Activated naive CD4-positive, alpha-beta T cell treated with anti-CD3 and anti-CD28 coated beads, Interleukin-2, amount 10 ng/mL, durations not matched to agents 7 days and 5 days (primary cell): ENCODE results near the gene C4B.

ENCODE experiments used
- CTCF ChIA-PET: fragments of 350-600 bp; sonication (Branson Sonifier 250); formaldehyde crosslinking; loops from one replicate; lab custom pipeline; 2021; ENCODE audit warnings: antibody characterized with exemption; lab: Charles Lee
- DNase-seq: peaks from one replicate; pipeline ENCODE4 v3.0.0-alpha.2; 2020
- H3K27ac Mint-ChIP-seq: one replicate; pipeline ENCODE4 v1.8.0; 2021; ENCODE audit warnings: mild to moderate bottlenecking, moderate library complexity, mixed read lengths
- H3K27me3 Mint-ChIP-seq: one replicate; pipeline ENCODE4 v1.8.0; 2021; ENCODE audit warnings: mild to moderate bottlenecking, mixed read lengths
- H3K36me3 Mint-ChIP-seq: one replicate; pipeline ENCODE4 v1.8.0; 2021; ENCODE audit warnings: mixed read lengths
- H3K4me1 Mint-ChIP-seq: one replicate; pipeline ENCODE4 v1.8.0; 2021; ENCODE audit warnings: mixed read lengths
- H3K4me3 Mint-ChIP-seq: one replicate; pipeline ENCODE4 v1.8.0; 2021; ENCODE audit warnings: mild to moderate bottlenecking, moderate library complexity, mixed read lengths
- H3K9me3 Mint-ChIP-seq: one replicate; pipeline ENCODE4 v1.8.0; 2021; ENCODE audit warnings: mixed read lengths

C4B gene

DNA sequence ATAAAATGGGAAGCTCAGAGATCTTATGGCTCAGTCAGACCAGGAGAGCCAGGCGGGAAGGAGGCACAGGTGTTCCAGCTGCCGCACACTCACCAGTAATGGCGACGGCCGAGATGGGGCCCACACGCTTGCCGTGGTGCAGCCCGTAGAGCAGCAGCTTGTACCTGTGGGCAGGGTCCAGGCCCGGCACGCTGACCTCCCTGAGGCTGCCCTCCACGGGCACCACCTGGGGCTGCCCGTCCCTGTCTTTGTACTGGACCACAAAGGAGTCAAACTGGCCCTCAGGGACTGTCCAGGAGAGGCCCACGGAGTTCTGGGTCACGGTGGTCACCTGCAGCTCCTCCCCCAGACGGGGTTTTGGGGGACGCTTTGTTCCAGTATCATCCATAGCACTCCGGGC, 54.9 kb downstream of the C4B start:
- CTCF ChIA-PET, result no interaction called here
- Mint-ChIP-seq H3K4me1 (no peaks in the 10 kb centered on the region), H3K27ac (no peak overlapping the region), H3K4me3 (no peak overlapping the region), H3K9me3 (no peaks in the 10 kb centered on the region), H3K27me3 (peaks cover 8% of the 10 kb centered on the region), H3K36me3 (no peaks in the 10 kb centered on the region)
- DNase-seq, result no peak

DNA sequence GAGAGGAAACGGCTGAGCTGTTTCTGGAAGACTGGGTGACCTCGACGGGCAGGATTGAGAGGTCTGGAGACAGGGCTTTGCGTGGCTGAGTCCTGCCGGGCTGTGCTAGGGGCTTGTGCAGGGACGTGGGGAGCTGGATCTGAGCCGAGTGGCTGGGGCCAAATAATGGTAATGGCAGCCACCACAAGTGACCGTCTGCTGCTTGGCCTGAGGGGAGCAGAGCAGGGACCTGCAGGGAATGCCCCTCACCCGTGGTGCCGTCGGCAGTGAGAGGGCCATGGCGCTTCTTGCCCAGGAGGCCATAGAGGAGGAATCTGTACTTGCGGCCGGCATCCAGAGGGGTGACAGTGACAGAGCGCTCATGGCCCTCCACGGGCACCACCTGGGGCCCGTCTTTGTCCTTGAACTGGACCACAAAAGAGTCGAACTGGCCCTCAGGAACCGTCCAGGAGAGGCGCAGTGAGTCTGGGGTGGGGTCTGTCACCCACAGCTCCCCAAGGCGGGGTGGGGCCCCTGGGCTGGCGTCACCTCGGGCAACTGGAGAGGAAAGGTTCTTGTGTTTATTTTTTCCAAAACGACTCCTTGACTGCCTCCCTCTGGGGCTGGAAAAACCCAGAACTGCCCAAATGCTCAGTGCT, 55.4 kb downstream of the C4B start:
- Mint-ChIP-seq H3K36me3 (no peaks in the 10 kb centered on the region), H3K27ac (no peak overlapping the region), H3K9me3 (no peaks in the 10 kb centered on the region), H3K4me3 (no peak overlapping the region), H3K27me3 (peaks cover 8% of the 10 kb centered on the region), H3K4me1 (no peaks in the 10 kb centered on the region)
- DNase-seq, result no peak
- CTCF ChIA-PET, result no interaction called here

DNA sequence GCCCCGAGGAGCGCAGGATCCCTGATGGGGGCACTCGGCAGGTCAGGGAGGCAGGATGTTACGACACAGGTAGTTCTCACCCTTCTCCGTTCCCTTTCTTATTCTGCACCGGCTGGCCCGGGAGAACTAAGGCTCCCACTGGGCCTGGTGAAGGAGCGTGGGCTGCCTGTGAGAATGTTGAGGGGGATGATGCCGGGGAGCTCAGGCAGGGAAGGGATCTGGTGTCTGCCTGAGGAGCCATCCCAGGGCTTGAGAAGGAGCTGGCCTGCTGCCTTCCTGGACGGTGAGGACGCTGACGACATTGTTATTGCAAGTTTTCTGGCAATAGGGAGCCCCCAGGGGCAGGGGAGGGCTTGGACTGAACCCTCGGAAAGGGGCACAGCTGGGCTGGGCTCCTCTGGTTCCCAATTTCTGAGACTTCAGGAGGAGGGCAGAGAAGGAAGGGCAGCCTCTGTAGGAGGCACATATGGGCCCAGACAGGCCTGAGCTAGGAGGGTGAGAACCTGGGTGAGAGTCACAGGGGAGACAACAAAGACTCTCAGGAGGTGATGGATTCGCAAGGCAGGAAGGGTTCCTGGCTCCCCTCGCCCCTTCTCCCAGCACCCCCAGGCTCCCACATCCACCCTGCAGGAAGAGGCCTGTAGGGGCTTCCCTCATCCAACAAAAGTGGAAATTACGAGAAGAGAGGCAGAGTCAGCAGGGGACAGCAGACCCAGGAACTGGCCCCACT, 56.4 kb downstream of the C4B start:
- H3K4me1 Mint-ChIP-seq, result no peaks in the 10 kb centered on the region
- no peak overlapping the region for H3K27ac Mint-ChIP-seq
- H3K4me3 Mint-ChIP-seq, result no peak overlapping the region
- CTCF ChIA-PET, result no interaction called here
- no peak for DNase-seq
- peaks cover 8% of the 10 kb centered on the region for H3K27me3 Mint-ChIP-seq
- H3K36me3 Mint-ChIP-seq, result no peaks in the 10 kb centered on the region
- no peaks in the 10 kb centered on the region for H3K9me3 Mint-ChIP-seq

DNA sequence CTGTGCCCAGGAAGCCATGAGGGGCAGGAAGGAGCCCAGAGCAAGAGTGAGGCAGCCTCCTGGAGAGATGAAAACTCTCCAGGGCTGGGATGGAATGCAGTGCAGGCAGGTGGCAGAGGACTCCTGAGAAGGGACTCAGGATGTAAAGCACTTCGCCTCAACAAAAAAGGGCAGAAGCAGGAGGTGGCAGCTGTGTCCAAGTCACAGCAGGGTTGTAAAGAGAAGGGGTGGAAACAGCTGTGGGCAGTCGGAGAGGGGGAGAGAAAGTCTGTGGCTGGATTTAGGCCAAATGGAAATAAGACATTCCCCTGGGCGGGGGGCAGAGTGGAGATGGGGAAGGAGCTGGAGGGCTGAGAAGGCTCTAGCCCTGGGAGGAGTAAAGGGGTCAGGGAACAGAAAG, 58.5 kb downstream of the C4B start:
- peaks cover 4% of the 10 kb centered on the region for H3K27me3 Mint-ChIP-seq
- H3K36me3 Mint-ChIP-seq, result no peaks in the 10 kb centered on the region
- no peaks in the 10 kb centered on the region for H3K9me3 Mint-ChIP-seq
- no peaks in the 10 kb centered on the region for H3K4me1 Mint-ChIP-seq
- no peak overlapping the region for H3K4me3 Mint-ChIP-seq
- H3K27ac Mint-ChIP-seq, result no peak overlapping the region
- CTCF ChIA-PET, result no interaction called here
- no peak for DNase-seq

DNA sequence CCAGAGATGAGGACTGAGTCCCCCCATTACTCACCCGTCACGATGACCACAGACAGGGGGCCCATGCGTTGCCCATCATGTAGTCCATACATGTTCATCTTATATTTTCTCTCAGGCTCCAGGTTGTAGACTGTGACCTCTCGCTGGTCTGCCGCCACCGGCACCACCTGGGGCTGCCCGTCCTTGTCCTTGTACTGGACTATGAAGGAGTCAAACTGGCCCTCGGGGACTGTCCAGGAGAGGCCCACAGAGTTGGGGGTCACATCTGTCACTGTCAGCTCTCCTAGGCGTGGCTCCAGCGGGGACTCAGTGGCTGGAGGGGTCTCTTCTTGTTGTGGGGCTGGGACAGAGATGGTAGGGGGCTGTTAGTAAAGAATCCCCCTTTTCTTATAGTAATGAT, 59.0 kb downstream of the C4B start:
- peaks cover 4% of the 10 kb centered on the region for H3K27me3 Mint-ChIP-seq
- no peak for DNase-seq
- H3K27ac Mint-ChIP-seq, result no peak overlapping the region
- no peaks in the 10 kb centered on the region for H3K36me3 Mint-ChIP-seq
- no peaks in the 10 kb centered on the region for H3K4me1 Mint-ChIP-seq
- no peak overlapping the region for H3K4me3 Mint-ChIP-seq
- H3K9me3 Mint-ChIP-seq, result no peaks in the 10 kb centered on the region
- CTCF ChIA-PET, result no interaction called here

DNA sequence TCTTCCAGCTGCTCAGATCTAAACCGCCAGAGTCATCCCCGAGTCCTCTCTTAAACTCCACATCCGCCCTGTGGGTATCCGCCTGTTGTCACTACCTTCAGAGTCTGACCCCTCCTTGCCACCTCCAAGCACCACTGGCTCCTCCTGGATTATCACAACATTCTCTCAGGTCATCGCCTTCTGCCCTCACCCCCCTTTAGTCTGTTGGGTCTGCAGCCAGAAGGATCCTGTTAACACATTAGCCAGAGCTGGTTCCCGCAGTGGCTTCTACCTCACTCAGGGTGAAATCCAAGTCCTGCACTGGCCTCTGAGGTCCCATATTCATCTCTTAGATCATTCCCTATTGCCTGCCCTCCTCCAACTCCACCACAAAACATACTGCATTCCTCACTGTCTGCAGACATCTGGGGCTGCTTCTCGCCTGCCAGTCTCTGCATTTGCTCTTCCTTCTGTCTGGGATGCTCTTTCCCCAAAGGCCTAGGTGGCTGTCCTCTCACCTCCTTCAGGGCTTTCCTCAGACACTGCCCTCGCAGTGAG, 60.5 kb downstream of the C4B start:
- Mint-ChIP-seq H3K27ac (no peak overlapping the region), H3K9me3 (no peaks in the 10 kb centered on the region), H3K4me1 (no peaks in the 10 kb centered on the region), H3K27me3 (peaks cover 13% of the 10 kb centered on the region), H3K4me3 (no peak overlapping the region), H3K36me3 (no peaks in the 10 kb centered on the region)
- no peak for DNase-seq
- CTCF ChIA-PET, result no interaction called here

DNA sequence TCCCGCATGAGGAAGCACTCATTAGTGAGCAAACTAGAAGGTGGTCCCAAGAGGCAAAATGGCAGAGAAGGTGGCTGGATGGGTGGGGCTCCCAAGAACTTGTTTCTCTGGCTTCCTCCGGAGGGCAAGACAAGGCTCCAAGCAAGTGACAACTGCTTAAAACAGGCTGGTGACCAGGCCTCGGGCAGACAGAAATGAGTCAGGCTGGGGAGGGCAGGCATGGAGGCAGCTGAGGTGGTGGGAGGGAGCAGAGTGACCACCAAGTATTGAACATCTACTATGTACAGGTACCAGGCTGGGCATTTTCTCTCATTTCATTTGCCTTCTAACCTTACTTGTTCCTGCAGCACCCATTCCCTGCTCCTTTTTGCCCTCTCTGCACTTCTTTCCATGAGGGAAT, 61.2 kb downstream of the C4B start:
- no peaks in the 10 kb centered on the region for H3K36me3 Mint-ChIP-seq
- no peak for DNase-seq
- H3K4me3 Mint-ChIP-seq, result no peak overlapping the region
- no peaks in the 10 kb centered on the region for H3K9me3 Mint-ChIP-seq
- CTCF ChIA-PET, result interaction anchor here (1.1 kb wide), 1 partner anchor 9 kb away, joined by 3 read pairs; no protein-coding TSS in a partner anchor
- no peaks in the 10 kb centered on the region for H3K4me1 Mint-ChIP-seq
- H3K27me3 Mint-ChIP-seq, result peaks cover 18% of the 10 kb centered on the region
- no peak overlapping the region for H3K27ac Mint-ChIP-seq

DNA sequence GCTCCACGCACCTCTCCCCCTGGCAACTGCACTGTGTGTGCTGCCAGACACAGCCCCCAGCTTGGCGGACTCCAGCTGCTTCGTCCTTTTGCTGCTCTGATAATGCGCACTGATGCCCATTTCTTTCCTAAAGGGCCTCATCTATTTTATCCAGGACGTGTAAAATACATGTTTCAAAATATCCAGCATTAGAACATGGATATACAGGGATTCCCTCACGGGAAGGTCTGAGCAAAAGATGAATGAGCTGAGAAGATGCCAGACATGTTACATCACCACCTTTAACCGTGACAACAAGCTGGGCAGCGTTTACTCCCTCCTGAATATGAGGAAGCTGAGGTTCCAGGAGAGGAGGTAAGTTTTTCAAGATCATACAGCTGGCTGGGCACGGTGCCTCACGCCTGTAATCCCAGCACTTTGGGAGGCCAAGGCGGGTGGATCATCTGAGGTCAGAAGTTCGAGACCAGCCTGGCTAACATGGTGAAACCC, 61.8 kb downstream of the C4B start:
- no peaks in the 10 kb centered on the region for H3K4me1 Mint-ChIP-seq
- H3K4me3 Mint-ChIP-seq, result no peak overlapping the region
- no peak overlapping the region for H3K27ac Mint-ChIP-seq
- no peak for DNase-seq
- no peaks in the 10 kb centered on the region for H3K9me3 Mint-ChIP-seq
- CTCF ChIA-PET, result interaction anchor here (1.1 kb wide), 1 partner anchor 8 kb away, joined by 3 read pairs; no protein-coding TSS in a partner anchor
- H3K36me3 Mint-ChIP-seq, result no peaks in the 10 kb centered on the region
- peaks cover 23% of the 10 kb centered on the region for H3K27me3 Mint-ChIP-seq

DNA sequence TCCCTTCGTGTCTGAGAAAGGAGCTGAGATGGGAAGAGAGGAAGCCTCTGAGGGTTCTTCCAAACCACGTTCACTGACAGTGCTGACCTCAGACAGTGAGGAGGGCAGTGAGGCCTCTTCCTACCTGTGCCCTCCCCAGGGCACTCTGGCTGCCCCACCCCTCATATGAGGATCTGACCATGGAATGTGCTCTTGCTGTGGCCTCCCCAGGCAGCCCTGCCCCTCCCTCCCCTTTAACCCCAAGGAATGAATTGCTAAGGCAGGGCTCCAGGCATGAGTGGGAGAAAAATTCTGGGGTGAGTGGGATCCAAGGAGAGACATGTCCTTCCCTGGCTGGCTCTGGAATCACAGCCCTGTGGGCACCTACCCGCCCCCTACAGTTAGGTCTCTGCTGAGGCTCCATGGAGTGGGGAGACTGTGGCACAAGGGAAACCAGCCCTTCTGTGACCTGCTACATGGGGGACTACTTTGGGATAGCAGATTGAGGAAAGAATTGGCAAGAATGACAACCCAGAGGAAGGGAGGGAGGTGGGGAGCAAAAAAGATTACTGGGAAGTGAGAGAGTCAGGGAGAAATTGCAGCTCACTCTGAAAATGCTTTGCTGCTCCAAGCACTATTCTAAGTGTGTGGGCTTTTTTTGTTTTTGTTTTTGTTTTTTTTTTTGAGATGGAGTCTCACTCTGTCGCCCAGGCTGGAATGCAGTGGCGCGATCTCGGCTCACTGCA, 65.1 kb downstream of the C4B start:
- no peak for DNase-seq
- H3K27ac Mint-ChIP-seq, result no peak overlapping the region
- no peaks in the 10 kb centered on the region for H3K36me3 Mint-ChIP-seq
- CTCF ChIA-PET, result interaction anchor here (1.3 kb wide), 1 partner anchor 15 kb away, joined by 4 read pairs; no protein-coding TSS in a partner anchor
- no peak overlapping the region for H3K4me3 Mint-ChIP-seq
- no peaks in the 10 kb centered on the region for H3K9me3 Mint-ChIP-seq
- peaks cover 51% of the 10 kb centered on the region for H3K27me3 Mint-ChIP-seq
- no peaks in the 10 kb centered on the region for H3K4me1 Mint-ChIP-seq

DNA sequence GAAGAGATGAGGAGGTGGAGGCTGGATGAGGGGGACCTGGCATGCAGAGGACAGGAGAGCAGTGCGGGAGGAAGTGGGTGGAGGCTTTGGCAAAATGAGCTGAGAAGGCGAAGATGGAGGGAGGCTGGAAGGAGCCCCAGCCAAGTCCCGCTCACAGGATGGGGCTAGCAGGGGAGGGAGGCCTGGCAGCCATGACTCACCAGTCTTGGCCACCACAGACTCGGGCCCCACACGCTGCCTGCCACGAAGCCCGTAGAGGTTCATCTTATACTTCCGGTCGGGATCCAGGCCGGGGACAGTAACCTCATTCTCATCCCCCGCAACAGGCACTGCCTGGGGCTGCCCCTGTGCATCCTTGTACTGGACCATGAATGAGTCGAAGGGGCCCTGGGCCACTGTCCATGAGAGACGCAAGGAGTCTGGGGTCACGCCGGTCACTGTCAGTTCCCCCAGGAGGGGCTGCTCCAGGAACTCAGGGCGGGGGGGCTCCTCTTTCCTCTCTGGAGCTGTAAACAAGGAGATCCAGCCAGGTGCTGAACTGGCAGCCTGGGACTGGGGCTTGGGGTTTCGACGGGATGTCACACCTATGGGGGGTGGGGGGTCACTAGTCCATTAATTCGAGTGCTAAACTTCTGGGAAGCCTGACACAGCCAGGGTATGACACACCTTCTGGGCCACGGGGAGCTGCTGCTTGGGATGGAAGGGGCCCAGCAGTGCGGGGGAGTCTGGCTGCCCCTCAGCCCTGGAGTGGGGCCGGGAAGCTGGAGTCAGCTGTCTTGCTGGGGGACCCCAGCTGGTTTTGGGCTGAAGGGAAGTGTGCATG, 66.8 kb downstream of the C4B start:
- Mint-ChIP-seq H3K4me3 (no peak overlapping the region), H3K27ac (no peak overlapping the region), H3K9me3 (no peaks in the 10 kb centered on the region), H3K27me3 (peaks cover 67% of the 10 kb centered on the region), H3K4me1 (peaks cover 1% of the 10 kb centered on the region), H3K36me3 (no peaks in the 10 kb centered on the region)
- DNase-seq, result no peak
- CTCF ChIA-PET, result interaction anchor here (1.3 kb wide), 1 partner anchor 13 kb away, joined by 4 read pairs; no protein-coding TSS in a partner anchor

DNA sequence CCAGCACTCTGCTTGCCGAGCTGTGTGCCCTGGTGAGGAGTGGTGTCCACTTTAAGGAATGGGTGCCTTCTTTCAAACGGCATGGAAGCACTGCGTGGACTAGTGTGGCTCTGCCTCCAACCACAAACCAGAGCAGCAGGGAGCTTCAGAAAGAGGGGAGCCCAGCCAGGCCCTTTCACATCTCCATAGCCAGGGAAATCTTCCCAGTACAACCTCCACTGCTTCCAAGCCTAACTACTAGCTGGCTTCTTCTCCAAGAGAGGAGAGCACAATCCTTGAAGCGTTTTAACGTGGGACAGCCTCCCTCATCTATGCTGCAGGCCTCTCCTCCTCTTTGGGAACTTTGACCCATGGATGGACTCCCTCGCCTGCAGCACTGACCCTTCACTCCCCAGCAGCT, 67.9 kb downstream of the C4B start:
- no peak for DNase-seq
- Mint-ChIP-seq H3K36me3 (no peaks in the 10 kb centered on the region), H3K4me3 (no peak overlapping the region), H3K9me3 (no peaks in the 10 kb centered on the region), H3K4me1 (peaks cover 8% of the 10 kb centered on the region), H3K27me3 (peaks cover 76% of the 10 kb centered on the region), H3K27ac (no peak overlapping the region)
- CTCF ChIA-PET, result interaction anchor here (1.0 kb wide), 2 partner anchors 9 to 16 kb away, joined by 3 read pairs; no protein-coding TSS in a partner anchor

DNA sequence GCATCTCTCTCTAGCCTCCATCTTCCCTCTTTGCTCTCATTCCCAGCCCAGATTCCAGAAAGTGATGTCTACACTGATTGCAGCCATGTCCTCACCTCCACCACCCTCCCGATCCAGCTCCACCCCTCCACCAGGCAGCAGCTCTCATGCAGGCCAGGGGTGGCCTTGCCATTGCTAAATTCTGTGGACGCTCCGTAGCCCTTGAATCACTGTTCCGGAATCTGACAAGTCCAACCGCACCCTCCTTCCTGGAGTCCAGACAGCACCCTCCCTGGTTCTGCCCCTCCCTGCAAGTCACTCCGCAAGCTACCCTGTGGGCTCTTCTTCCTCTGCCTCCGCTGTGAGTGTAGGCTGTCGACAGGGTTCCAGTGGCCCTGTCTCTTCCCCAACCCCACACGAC, 68.3 kb downstream of the C4B start:
- Mint-ChIP-seq H3K27me3 (peaks cover 81% of the 10 kb centered on the region), H3K9me3 (no peaks in the 10 kb centered on the region), H3K4me3 (no peak overlapping the region), H3K4me1 (peaks cover 8% of the 10 kb centered on the region), H3K36me3 (no peaks in the 10 kb centered on the region), H3K27ac (no peak overlapping the region)
- DNase-seq, result no peak
- CTCF ChIA-PET, result interaction anchor here (1.0 kb wide), 2 partner anchors 9 to 16 kb away, joined by 3 read pairs; no protein-coding TSS in a partner anchor
